Measurements from ENCODE around the gene CORO2A.
"Not testable (repeated sequence)": the region's sequence is repeated elsewhere in the genome, so short reads cannot be mapped to it uniquely, and the experiment has no call there.

CORO2A gene

GRCh38 chr9:98117984-98118639 is 74.3 kb downstream of the CORO2A start:
- DNase-seq (ENCODE audit: low read depth) = no peak
- peak overlapping the region; percentile 91 for H3K4me3 ChIP-seq (ENCODE audit: low read depth, low read length)
- TF ChIP-seq CTCF (IDR thresholded peaks at IDR 0.05; ENCODE audit: low read depth, low read length, missing control alignments) = peak; percentile 69

GRCh38 chr9:98117097-98117496 is 75.3 kb downstream of the CORO2A start:
- DNase-seq (ENCODE audit: low read depth); H3K4me3 ChIP-seq (ENCODE audit: low read depth, low read length): not testable (repeated sequence)

GRCh38 chr9:98109052-98109451 is 83.4 kb downstream of the CORO2A start:
- TF ChIP-seq CTCF (IDR thresholded peaks at IDR 0.05; ENCODE audit: low read depth, low read length, missing control alignments) = no peak
- no peak overlapping the region for H3K4me3 ChIP-seq (ENCODE audit: low read depth, low read length)
- DNase-seq (ENCODE audit: low read depth) = no peak

GRCh38 chr9:98108531-98109031 is 83.9 kb downstream of the CORO2A start:
- no peak overlapping the region for H3K4me3 ChIP-seq (ENCODE audit: low read depth, low read length)
- no peak for TF ChIP-seq CTCF (IDR thresholded peaks at IDR 0.05; ENCODE audit: low read depth, low read length, missing control alignments)

GRCh38 chr9:98107926-98108325 is 84.5 kb downstream of the CORO2A start:
- no peak overlapping the region for H3K4me3 ChIP-seq (ENCODE audit: low read depth, low read length)
- no peak for TF ChIP-seq CTCF (IDR thresholded peaks at IDR 0.05; ENCODE audit: low read depth, low read length, missing control alignments)
- DNase-seq (ENCODE audit: low read depth) = no peak

More at GRCh38 chr9:98108531-98109031, 83.9 kb downstream of the CORO2A start:
- DNase-seq (ENCODE audit: low read depth) = peak; percentile 77

- H3K4me3 ChIP-seq (ENCODE audit: low read depth, low read length) = no peak overlapping the region
- no peak for TF ChIP-seq CTCF (IDR thresholded peaks at IDR 0.05; ENCODE audit: low read depth, low read length, missing control alignments)
- DNase-seq (ENCODE audit: low read depth) = no peak
These were observed 87.4 kb downstream of the CORO2A start for GRCh38 chr9:98105006-98105405.

- no peak overlapping the region for H3K4me3 ChIP-seq (ENCODE audit: low read depth, low read length)
- peak; percentile 27 for TF ChIP-seq CTCF (IDR thresholded peaks at IDR 0.05; ENCODE audit: low read depth, low read length, missing control alignments)
- no peak for DNase-seq (ENCODE audit: low read depth)
These were observed 88.0 kb downstream of the CORO2A start for GRCh38 chr9:98104445-98104881.

Measured in GM12864 (cell line).